CD4-positive, alpha-beta T cell treated with Interleukin-1 beta for 1 hour (primary cell): Measurements from ENCODE around the gene GALNT2.
A peak's percentile ranks its signal among the peaks of the same experiment; 100 is the strongest.

Experiments used
- DNase-seq, 2 donors: peaks; one replicate each; pipeline ENCODE4 v3.0.0-alpha.2; 2020 to 2022

The GALNT2 gene

DNA sequence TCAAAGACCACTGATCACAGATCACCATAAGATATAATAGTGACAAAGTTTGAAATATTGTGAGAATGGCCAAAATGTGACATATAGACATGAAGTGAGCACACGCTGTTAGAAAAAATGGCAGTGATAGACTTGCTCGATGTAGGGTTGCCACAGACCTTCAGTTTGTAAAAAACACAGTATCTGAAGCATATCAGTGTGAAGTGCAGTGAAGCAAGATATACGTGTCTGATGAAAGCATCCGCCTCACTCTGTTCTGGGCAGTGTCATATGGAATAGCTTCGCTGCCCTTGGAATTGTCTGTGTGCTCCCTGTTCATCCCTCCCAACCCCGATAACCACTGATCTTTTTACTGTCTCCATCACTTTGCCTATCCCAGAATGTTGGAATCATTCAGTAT lies 50.7 kb downstream of the GALNT2 start:
- no peak for DNase-seq

GRCh38 chr1:230119340-230119739 lies 52.3 kb downstream of the GALNT2 start:
- no peak for DNase-seq

DNA sequence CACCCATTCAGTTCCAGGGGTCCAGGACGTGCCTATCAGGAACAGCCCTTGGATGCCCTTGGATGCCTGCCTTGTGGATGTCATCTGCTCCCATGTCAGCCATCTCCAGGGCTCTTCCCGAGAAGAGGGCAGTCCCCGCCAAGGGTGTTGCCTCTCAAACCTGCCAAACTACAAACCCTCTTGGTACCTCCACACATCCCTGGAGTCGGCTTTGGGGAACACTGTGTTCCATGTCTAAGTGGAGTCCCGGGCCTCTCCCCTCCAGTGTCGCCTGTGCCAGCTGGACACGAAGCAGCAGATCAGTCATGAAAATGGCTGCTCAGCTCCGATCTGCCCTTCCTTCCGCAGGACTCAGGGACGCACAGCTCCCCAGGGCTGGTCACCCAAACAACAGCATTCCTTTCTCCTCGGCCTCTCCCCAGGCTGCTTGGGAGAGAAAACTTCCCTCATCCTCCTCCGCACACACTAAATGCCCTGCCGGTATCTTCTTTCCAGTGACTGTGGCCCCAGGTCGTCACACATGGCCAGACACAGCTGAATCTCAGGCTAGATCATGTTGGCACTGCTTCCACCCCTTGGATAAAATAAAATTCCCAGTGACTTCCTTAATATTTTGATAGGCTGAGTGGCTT lies 53.4 kb downstream of the GALNT2 start:
- DNase-seq, result no peak

DNA sequence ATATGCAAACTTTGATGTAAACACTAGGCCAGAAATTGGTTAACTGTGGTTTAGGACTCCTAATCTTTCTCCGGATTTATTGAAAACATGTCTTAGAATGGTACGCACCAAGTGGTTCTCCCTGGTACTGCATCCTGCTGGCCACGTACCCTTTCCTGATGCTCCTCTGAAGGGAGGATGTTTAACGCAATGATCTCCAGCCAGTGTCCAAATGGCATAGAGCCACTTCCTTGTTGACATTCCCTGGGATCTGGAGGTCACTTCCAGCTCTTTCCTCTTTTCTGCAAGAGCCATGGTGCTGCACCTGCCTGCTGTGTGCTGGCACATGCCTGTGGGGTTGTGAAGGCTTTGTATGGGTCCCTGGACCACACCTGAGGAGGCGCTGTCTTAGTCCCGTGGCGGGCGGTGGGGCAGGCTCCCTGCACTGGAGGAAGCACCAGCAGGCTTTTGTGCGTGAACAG lies 53.9 kb downstream of the GALNT2 start:
- DNase-seq, result no peak

- no peak for DNase-seq
These were observed 54.9 kb downstream of the GALNT2 start for GRCh38 chr1:230121950-230122349.

DNA sequence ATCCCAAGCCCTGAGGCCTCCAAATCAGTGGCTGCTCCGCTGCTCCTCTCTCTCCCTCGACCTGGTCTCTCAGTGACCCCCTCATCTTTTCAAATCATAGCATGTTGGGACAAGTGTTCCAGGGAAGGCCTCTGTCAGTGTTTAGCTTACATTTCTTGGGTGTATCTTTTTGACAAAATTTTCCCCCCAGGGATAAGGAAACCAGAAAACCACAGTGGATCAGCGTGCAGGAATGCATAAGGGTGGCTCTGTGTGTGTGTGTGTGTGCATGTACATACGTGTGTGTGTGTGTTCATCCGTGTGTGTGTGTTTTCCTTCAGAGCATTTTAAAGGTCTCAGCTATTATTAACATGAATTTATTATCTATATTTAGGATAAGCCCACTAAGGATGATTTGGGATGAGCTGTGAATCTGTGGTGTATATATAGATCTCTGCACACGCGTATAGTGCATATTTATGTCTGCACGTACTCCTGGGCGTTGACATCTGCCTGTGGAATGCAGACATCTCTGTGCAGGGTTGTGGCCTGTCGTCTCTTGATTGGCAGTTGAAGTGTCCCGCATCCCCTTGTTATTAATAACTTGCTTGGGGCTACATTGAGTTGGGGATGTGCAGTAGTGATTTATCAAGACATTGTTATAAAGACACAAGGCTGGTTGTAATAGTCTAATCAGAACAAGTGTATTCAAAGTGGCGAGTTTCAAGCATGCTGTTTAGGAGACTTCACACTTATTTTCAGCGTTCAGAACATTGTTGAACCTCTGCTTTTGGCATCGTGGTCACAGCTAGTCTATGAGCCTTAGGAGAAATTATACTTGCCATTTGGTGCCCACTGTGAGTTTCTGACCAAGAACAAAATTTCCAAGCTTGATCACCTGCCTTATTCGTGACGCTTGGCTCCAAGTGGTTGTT lies 55.6 kb downstream of the GALNT2 start:
- DNase-seq, result no peak

DNA sequence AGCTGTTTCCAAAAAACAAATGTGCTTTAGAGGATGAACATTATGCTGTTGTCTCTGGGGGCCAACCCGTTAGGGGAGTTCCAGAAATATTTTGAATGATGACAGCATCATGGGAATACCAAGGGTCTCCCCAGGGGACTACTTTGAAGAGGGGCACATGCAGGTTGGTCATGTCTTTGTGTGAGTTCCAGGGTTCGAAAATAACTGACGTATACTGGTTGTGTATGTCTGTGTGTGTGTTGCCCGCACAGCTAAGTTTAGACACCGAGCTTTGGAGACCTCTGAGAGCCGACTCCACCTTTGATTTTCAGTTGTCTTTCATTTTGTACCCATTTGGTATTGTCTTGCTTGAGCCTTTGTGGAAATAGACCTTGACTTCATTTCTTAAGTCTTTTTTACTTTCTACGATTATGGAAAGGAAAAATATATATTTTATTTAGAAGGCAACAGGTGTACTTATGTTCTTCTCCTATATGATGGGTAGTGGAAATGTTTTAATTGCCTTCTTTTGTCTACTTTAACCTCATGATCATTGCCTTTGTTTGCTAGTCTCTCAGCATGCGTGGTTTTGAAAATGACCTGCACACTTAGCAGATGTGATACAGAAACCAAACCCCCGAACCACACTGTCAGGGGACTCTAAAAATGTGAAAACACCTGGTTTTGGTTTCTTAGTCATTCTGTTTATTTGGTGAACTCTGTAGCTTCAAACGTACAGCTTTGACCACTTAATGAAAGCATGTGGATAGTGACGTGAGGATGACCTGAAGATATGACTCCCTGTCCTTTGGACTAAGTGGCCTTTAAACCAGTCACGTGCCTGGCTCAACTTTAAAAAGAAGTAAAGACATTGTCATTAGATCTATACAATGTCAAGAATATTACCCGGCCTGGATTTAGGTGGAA lies 56.5 kb downstream of the GALNT2 start:
- peak in 1 of 2 donors; percentile 41 for DNase-seq

- DNase-seq, result no peak
These were observed 57.4 kb downstream of the GALNT2 start for GRCh38 chr1:230124186-230125128.

GRCh38 chr1:230125141-230125540 lies 58.1 kb downstream of the GALNT2 start:
- no peak for DNase-seq

DNA sequence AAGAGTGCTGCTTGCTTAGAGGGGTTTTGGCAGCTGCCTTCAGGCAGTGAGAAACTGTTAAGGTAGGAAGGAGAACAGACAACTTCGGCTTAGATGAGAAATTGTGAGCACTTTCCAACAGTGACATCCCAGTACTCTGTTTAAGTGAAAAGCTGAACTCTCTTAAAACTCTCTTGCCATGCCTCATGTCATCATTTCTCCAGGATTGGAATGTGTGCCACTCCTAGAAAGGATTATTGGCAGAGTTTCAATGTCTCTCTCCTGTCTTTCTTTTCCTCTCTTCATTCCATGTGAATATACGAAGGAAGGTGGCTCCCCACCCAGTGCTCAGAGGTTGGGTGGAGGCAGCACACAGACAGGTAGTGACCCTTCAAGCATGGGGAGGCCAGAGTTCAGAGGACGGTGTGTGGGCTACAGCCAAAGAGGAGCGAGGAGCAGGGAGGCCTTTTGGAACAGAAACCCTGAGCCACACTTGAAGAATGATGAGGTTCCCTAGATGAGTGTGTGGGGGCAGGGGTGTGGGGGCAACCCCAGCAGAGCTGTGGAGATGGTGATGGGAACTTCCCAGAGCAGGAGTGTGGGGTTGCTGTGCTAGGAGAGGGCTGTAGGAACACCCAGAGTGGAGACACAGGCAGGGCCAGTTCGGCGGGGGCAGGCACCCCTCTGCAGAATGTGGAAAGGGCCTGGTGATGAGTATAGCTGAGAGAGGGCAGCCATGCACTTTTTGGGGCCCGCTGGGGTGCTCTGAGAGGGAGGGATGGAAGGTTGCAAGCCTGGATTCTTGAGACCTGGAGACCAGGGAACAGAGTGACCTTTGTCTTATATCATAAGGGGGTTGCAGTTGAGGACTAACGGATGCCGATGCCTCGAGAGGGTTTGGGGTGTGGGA lies 58.8 kb downstream of the GALNT2 start:
- DNase-seq, result no peak

DNA sequence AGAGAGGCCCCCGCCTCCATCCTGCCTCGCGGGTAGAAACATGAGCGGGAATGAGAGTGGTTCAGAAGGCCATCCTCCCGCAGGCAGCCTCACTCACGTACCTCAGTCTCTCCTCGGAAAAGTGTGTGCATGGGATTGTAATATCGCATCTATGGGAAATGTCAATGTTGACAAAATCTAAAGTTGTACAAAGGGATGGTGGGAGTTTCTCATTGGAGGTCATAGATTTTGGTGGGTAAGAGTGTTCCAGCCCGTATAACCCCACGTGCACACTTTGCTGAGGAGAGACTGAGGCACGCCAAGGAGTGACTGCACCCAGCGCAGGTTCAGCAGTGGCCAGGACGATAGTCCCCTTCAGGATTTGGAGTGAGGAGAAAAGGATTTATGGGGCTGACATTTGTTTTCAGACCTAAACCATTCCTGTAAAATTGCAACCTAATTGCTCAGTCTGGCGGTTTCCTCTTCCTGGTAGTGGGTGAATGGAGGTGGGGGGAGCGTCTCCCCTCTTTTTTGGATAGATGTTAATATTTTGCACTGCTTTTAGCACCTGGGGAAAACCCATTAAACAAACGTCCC lies 59.6 kb downstream of the GALNT2 start:
- no peak for DNase-seq

DNA sequence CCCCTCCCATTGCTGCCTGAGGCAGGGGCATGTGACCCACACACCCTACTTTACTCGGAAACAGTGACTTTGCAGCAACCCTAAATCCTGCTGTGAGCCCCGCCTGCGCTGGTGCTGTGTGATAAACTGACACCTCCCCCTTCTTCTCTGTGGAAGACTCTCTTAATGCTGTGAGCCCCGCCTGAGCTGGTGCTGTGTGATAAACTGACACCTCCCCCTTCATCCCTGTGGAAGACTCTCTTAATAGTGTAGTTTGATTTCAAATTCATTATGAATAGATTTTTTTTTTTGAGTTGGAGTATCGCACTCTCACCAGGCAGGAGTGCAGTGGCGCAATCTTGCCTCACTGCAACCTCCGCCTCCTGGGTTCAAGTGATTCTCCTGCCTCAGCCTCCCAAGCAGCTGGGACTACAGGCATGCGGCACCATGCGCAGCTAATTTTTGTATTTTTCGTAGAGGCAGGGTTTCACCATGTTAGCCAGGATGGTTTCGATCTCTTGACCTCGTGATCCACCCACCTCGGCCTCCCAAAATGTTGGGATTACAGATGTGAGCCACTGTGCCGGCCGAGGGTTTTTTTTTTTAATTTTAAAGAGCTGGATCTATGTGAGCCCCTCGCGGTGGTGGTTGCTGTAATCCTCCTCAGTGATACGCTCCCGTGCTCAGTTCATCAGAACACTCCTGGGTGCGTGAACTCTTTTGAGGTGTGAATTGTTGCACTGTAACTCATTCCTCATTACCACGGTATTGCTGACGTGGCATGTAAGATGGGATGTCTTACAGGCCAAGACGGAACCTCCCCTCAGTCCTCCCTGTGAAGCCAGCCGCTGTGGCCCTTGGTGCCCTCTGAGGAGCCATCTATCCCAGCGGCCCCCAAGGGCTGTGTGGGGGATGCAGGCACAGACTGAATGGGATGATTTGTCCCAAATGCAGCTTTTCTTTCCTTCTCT lies 60.3 kb downstream of the GALNT2 start:
- peak in 1 of 2 donors; percentile 28 for DNase-seq

DNA sequence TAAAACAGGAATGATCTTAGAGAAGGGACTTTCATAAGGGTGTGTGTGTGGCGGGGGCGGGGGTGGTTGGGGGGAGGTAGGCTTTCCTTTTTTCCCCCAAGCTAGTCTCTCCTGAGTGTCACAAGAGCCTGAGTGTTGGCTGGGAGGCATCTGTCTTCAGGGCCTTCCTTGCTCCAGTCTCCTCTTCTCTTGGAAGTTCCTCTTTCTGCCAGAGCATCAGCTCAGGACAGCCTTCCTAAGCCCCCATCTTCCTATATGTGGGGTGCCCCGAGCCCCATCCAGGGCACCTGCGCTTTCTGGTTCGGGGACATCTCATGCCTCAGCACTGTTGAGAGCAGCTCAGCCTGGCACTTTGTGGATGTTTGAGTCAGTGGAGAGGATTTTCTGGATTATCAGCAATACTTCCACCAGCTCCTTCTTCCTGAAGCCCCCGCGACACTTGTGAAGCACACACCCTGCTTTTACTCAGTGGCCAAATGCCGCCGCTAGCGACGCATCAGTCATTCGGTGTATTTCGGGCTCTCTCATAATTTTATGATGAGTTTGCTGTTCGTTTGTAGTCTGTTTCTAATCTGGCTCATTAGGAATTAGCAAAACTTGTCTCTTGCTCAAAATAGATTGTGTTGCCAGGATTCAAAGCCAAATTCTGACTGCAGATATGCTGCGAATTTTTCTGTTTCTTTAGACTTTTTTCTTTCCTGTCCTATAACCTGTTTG lies 61.7 kb downstream of the GALNT2 start:
- DNase-seq, result no peak

DNA sequence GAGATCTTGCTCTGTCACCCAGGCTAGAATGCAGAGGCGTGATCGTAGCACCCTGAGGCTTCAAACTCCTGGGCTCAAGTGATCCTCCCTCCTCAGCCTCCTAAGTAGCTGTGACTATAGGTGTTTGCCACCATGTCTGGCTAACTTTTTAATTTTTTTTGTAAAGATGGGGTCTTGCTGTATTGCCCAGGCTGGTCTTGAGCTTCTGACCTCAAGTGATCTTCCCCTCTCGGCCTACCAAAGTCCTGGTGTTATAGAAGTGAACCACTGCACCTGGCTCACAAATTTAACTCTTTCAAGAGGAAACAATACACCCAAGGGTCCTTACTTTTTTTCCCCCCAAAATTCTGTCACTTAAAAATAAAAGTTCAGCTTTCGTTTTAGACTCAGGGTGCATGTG lies 62.3 kb downstream of the GALNT2 start:
- DNase-seq, result no peak

DNA sequence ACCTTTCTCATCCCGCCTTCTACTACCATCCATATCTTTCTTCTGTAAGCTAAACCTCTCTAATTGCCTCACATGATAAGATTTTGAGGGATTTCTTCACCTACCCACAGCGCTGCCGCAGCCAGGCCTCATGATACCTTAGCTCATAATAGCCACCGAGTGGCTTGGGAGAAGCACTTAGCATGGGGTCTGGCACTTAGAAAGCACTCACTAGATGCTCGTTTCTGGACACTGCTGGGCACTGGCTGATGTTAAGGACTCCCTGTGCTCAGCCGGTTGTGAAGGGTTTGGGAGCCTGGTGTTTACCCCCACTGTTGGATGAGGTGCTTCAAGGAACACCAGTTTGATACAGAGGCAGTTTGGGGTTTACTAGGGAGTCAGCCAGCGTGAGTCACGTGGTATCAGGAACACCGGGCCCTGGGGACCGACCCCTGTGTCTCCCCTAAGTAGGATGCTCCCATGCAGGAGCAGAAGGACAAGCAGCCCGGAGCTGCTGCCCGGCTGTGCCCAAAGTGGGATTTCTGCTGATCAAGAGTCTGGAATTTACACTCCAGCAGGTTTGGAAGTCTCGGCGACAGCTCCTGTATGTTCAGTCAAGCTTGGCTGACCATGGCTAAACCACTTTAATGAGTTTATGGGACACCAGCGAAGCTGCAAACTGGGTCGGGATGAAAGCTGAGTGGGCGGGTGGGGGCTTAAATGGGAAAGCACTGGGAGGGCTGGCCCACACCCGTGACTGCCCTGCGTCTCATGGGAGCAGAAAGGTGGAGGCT lies 63.3 kb downstream of the GALNT2 start:
- no peak for DNase-seq

DNA sequence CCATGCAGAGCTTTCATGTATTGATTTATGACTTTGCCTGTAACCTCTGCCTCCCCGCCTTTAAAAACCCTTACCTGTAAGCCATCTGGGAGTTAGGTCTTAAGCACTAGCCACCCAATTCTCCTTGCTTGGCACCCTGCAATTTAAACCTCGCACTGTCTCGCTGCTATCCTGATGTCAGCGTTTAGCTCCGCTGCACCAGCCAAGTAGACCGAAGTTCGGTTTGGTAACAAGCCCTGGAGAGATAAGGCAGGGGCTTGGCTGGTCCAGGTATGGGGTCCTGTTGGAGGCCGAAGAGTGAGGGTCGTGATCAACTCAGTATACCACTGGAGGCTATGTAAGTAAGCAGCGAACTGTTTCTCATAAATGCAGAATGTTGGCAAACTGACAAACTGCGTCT lies 64.4 kb downstream of the GALNT2 start:
- no peak for DNase-seq

GRCh38 chr1:230132758-230133157 lies 65.7 kb downstream of the GALNT2 start:
- DNase-seq, result no peak

- DNase-seq, result no peak
These were observed 68.7 kb downstream of the GALNT2 start for GRCh38 chr1:230135726-230136125.
